ENCODE data around the gene WDR6. TPM values are rescaled to one million over a fixed set of nuclear protein-coding genes. Genes with fewer than 3 reads are reported as not detected.

The WDR6 gene
- polyA plus RNA-seq, 1 experiment, result 164 TPM

DNA sequence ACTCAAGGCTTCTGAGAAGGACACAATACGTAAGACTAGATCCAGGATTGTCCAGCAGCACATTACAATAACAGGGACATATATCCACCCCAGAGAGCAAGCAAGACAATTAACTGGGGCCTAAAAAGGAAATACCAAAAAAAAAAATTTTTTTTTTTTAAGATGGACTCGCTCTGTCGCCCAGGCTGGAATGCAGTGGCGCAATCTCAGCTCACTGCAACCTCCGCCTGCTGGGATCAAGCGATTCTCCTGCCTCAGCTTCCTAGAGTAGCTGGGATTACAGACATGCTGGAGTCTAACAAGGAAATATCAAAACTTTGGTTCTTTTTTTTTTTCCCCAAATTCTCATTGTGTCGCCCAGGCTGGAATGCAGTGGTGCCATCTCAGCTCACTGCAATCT lies 50.8 kb downstream of the WDR6 start:
- peaks cover 19% of the 10 kb centered on the region for H3K36me3 ChIP-seq (ENCODE audit: control insufficient read depth, insufficient read depth, low read length)
- no peak overlapping the region for H3K4me3 ChIP-seq (ENCODE audit: low read depth, low read length)
- DNase-seq (ENCODE audit: low read depth), result no peak
- CTCF ChIA-PET, result no interaction called here
- no peaks in the 10 kb centered on the region for H3K27me3 ChIP-seq (ENCODE audit: control insufficient read depth, insufficient read depth, low read length)
- TF ChIP-seq, protein P1, sequence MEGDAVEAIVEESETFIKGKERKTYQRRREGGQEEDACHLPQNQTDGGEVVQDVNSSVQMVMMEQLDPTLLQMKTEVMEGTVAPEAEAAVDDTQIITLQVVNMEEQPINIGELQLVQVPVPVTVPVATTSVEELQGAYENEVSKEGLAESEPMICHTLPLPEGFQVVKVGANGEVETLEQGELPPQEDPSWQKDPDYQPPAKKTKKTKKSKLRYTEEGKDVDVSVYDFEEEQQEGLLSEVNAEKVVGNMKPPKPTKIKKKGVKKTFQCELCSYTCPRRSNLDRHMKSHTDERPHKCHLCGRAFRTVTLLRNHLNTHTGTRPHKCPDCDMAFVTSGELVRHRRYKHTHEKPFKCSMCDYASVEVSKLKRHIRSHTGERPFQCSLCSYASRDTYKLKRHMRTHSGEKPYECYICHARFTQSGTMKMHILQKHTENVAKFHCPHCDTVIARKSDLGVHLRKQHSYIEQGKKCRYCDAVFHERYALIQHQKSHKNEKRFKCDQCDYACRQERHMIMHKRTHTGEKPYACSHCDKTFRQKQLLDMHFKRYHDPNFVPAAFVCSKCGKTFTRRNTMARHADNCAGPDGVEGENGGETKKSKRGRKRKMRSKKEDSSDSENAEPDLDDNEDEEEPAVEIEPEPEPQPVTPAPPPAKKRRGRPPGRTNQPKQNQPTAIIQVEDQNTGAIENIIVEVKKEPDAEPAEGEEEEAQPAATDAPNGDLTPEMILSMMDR (IDR thresholded peaks at IDR 0.05; ENCODE audit: insufficient read depth, low read depth, low read length), result no peak
- POLR2A ChIA-PET, result no interaction called here

Small RNA genes lying within 50 kb of the gene (small RNA-seq; reads per million reads assigned to genes)
- 18,023 reads per million, percentile 99 among the genes with 10 or more reads in this experiment for gene MIR191 (ENCODE audit: insufficient read length, low read depth, low replicate concordance)
- 2,037 reads per million, percentile 97 among the genes with 10 or more reads in this experiment for gene MIR425 (ENCODE audit: insufficient read length, low read depth, low replicate concordance)

Other genes with a start within 250 kb of the WDR6 start
- 9.0 and 15.3 TPM in 2 replicates for gene PRKAR2A, start 159.5 kb upstream of the WDR6 start, polyA plus RNA-seq (2011; rRNA removed)
- gene SLC25A20, start 108.5 kb upstream of the WDR6 start, polyA plus RNA-seq (2011; rRNA removed), result 20.4 and 30.2 TPM in 2 replicates
- gene ARIH2, start 88.5 kb upstream of the WDR6 start, polyA plus RNA-seq (2011; rRNA removed), result 72.6 and 96.7 TPM in 2 replicates
- gene P4HTM, start 17.1 kb upstream of the WDR6 start, polyA plus RNA-seq (2011; rRNA removed), result 25.8 and 38.4 TPM in 2 replicates
- 46.8 and 59.6 TPM in 2 replicates for gene DALRD3, start 11.2 kb downstream of the WDR6 start, polyA plus RNA-seq (2011; rRNA removed)
- gene NDUFAF3, start 14.7 kb downstream of the WDR6 start, polyA plus RNA-seq (2011; rRNA removed), result 65.1 and 89.5 TPM in 2 replicates
- 280 and 395 TPM in 2 replicates for gene IMPDH2, start 22.0 kb downstream of the WDR6 start, polyA plus RNA-seq (2011; rRNA removed)
- gene QRICH1, start 86.7 kb downstream of the WDR6 start, polyA plus RNA-seq (2011; rRNA removed), result 51.8 and 77.3 TPM in 2 replicates
- gene QARS1, start 97.4 kb downstream of the WDR6 start, polyA plus RNA-seq (2011; rRNA removed), result 221 and 339 TPM in 2 replicates
- gene USP19, start 113.4 kb downstream of the WDR6 start, polyA plus RNA-seq (2011; rRNA removed), result 32.9 and 54.6 TPM in 2 replicates
- 967 and 1,544 TPM in 2 replicates for gene LAMB2, start 125.7 kb downstream of the WDR6 start, polyA plus RNA-seq (2011; rRNA removed)
- gene CCDC71, start 158.9 kb downstream of the WDR6 start, polyA plus RNA-seq (2011; rRNA removed), result 23.1 and 33.3 TPM in 2 replicates
- 33.8 and 47.8 TPM in 2 replicates for gene KLHDC8B, start 164.2 kb downstream of the WDR6 start, polyA plus RNA-seq (2011; rRNA removed)